Lung (tissue), 12 donors: Measurements from ENCODE around the gene COG5. TPM values are rescaled to one million over a fixed set of nuclear protein-coding genes. Genes with fewer than 3 reads are reported as not detected.

Source experiments
- ATAC-seq: fragments of 200-7000 bp; cut with Tn5 transposase; one replicate; pipeline ENCODE4 v1.9.1; 2020; ENCODE audit warnings: moderate number of reproducible peaks; ENCODE audit not compliant: insufficient read depth, low FRiP score
- DNase-seq, 3 donors: peaks; one replicate each; pipeline ENCODE4 v3.0.0-alpha.2; 2013 to 2017
- H3K27ac ChIP-seq, 2 donors: one replicate each; pipeline ENCODE4 v1.5.1; 2013; ENCODE audit warnings: mild to moderate bottlenecking in 2 of 2, moderate library complexity in 2 of 2, control low read depth in 1 of 2, inconsistent platforms in 1 of 2, low read depth in 1 of 2, low read length in 1 of 2
- H3K27me3 ChIP-seq, 3 donors: one replicate each; pipeline ENCODE4 v1.5.1; 2013; ENCODE audit warnings: low read length in 2 of 3; ENCODE audit not compliant: control insufficient read depth in 3 of 3, insufficient read depth in 3 of 3
- H3K36me3 ChIP-seq, 4 donors: one replicate each; pipeline ENCODE4 v1.5.1; 2013; ENCODE audit warnings: low read length in 4 of 4, mild to moderate bottlenecking in 1 of 4, moderate library complexity in 1 of 4; ENCODE audit not compliant: control insufficient read depth in 4 of 4, insufficient read depth in 4 of 4
- H3K4me1 ChIP-seq, 5 donors: one replicate each; pipeline ENCODE4 v1.5.1; 2013; ENCODE audit warnings: low read length in 5 of 5, mild to moderate bottlenecking in 2 of 5, moderate library complexity in 1 of 5; ENCODE audit not compliant: control insufficient read depth in 5 of 5, insufficient read depth in 5 of 5
- H3K4me3 ChIP-seq: one replicate; pipeline ENCODE4 v1.5.1; 2013; ENCODE audit warnings: mild to moderate bottlenecking, control low read depth, moderate library complexity
- H3K9ac ChIP-seq, 2 donors: one replicate each; pipeline ENCODE4 v1.5.1; 2013; ENCODE audit warnings: low read length in 2 of 2, control low read depth in 1 of 2; ENCODE audit not compliant: insufficient read depth in 1 of 2
- H3K9me3 ChIP-seq, 4 donors: one replicate each; pipeline ENCODE4 v1.5.1; 2013; ENCODE audit warnings: low read length in 3 of 4, mild to moderate bottlenecking in 1 of 4, moderate library complexity in 1 of 4; ENCODE audit not compliant: control insufficient read depth in 4 of 4, insufficient read depth in 3 of 4
- WGBS, 2 donors: extraction: QIAGEN DNeasy Blood & Tissue Kit; methylation state at CpG; one replicate each; pipeline ENCODE4 v1.1.7; 2013; 5-methylcytosine and 5-hydroxymethylcytosine counted together
- polyA plus RNA-seq, 2 donors: library from polyadenylated mRNA; stranded (reverse); fragments of 200-250 nt; gene quantifications; one replicate each; pipeline ENCODE4 v1.2.1, GENCODE V29; 2013
- total RNA-seq, 2 donors: library from RNA; depleted of rRNA in 1 of 2; stranded (reverse); fragments of >200 nt in 1 of 2; gene quantifications; one replicate each; pipeline ENCODE4 v1.2.1, GENCODE V29; 2014 to 2021
- TF ChIP-seq, protein P1 (sequence below): IDR thresholded peaks from 2 replicates; pipeline ENCODE4 v1.5.1; 2012; ENCODE audit warnings: mild to moderate bottlenecking; ENCODE audit errors: control extremely low read depth, extremely low read depth
- donor health status: control.
- donor health status: control.
- donor health status: Bipolar disorder and iron deficiency.
- donor health status: healthy.
- donor health status: DM: yes; HTN: yes; CAD: no.

The COG5 gene
- total and polyA plus RNA-seq, 4 donors, result 5.6 to 101 (median 27.2) TPM

- H3K36me3 ChIP-seq, result no peaks in the 10 kb centered on the region
- no peak overlapping the region for H3K9ac ChIP-seq
- no peak for ATAC-seq
- no peaks in the 10 kb centered on the region for H3K4me1 ChIP-seq
- no peaks in the 10 kb centered on the region for H3K9me3 ChIP-seq
- DNase-seq, result no peak
- H3K4me3 ChIP-seq, result no peak overlapping the region
- H3K27me3 ChIP-seq, result no peaks in the 10 kb centered on the region
- no peak overlapping the region for H3K27ac ChIP-seq
- TF ChIP-seq, protein P1, sequence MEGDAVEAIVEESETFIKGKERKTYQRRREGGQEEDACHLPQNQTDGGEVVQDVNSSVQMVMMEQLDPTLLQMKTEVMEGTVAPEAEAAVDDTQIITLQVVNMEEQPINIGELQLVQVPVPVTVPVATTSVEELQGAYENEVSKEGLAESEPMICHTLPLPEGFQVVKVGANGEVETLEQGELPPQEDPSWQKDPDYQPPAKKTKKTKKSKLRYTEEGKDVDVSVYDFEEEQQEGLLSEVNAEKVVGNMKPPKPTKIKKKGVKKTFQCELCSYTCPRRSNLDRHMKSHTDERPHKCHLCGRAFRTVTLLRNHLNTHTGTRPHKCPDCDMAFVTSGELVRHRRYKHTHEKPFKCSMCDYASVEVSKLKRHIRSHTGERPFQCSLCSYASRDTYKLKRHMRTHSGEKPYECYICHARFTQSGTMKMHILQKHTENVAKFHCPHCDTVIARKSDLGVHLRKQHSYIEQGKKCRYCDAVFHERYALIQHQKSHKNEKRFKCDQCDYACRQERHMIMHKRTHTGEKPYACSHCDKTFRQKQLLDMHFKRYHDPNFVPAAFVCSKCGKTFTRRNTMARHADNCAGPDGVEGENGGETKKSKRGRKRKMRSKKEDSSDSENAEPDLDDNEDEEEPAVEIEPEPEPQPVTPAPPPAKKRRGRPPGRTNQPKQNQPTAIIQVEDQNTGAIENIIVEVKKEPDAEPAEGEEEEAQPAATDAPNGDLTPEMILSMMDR, result no peak
- 100% methylated on average over 1 of the region's 1 CpG for WGBS, 2 donors
Observed at GRCh38 chr7:107396081-107396480, 167.6 kb downstream of the COG5 start.

DNA sequence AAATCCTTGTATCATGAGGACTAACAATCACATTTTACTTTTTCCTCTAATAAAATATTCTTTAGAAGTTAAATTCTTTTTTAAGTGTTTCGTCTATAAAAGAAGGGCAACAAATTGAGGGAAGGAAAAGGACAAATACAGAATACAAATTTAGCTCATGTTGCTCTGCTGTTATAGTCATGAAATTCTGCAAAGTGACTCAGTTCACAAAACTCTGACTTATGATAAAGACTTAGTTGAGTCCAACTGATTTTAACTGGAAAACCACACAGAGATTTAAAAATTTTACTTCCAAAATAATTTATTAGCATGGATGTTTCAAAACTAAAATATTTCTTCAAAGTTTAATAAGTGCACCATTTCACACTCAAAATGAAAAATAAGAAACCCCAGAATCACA, 168.9 kb downstream of the COG5 start:
- no peak overlapping the region for H3K4me3 ChIP-seq
- WGBS, 2 donors, result 88 to 96% methylated on average over 1 of the region's 1 CpG
- no peaks in the 10 kb centered on the region for H3K27me3 ChIP-seq
- TF ChIP-seq, protein P1, result no peak
- ATAC-seq, result no peak
- no peak overlapping the region for H3K27ac ChIP-seq
- no peaks in the 10 kb centered on the region for H3K36me3 ChIP-seq
- DNase-seq, result no peak
- H3K4me1 ChIP-seq, result no peaks in the 10 kb centered on the region
- no peaks in the 10 kb centered on the region for H3K9me3 ChIP-seq
- H3K9ac ChIP-seq, result no peak overlapping the region

DNA sequence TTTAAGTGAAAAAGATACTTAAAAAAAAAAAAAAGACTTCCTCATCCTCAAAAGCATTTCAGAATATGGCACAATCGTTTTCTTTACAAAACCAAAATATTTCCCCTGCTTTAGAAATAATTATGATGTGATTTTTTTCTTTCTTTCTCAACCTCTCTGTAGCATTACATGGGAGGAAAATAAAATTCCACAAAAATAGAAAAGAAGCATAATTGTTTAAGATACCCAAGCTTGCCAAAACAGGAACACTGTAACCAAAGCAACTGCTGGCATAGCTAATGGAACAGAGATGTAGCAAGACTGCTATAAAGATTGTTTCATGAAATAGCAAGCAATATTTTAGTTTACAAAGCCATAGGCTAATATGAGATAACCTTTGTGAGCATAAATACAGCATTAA, 169.4 kb downstream of the COG5 start:
- 29 to 67% methylated on average over 1 of the region's 1 CpG for WGBS, 2 donors
- no peak overlapping the region for H3K27ac ChIP-seq
- ATAC-seq, result no peak
- H3K4me3 ChIP-seq, result no peak overlapping the region
- no peaks in the 10 kb centered on the region for H3K36me3 ChIP-seq
- no peaks in the 10 kb centered on the region for H3K9me3 ChIP-seq
- TF ChIP-seq, protein P1, result no peak
- peak in 2 of 3 donors; percentile 19 to 20 for DNase-seq
- H3K9ac ChIP-seq, result no peak overlapping the region
- H3K4me1 ChIP-seq, result no peaks in the 10 kb centered on the region
- no peaks in the 10 kb centered on the region for H3K27me3 ChIP-seq

- no peaks in the 10 kb centered on the region for H3K27me3 ChIP-seq
- peaks cover 0 to 1% (median 0%) of the 10 kb centered on the region in 5 donors for H3K4me1 ChIP-seq
- no peaks in the 10 kb centered on the region for H3K9me3 ChIP-seq
- H3K27ac ChIP-seq, result no peak overlapping the region
- 92 to 98% methylated on average over 3 of the region's 3 CpGs for WGBS, 2 donors
- ATAC-seq, result no peak
- no peak overlapping the region for H3K9ac ChIP-seq
- no peak for DNase-seq
- TF ChIP-seq, protein P1, result no peak
- H3K36me3 ChIP-seq, result no peaks in the 10 kb centered on the region
- H3K4me3 ChIP-seq, result no peak overlapping the region
Observed at GRCh38 chr7:107392830-107393229, 170.9 kb downstream of the COG5 start.
